Heart right ventricle (tissue), 16 donors: Measurements from ENCODE around the gene PCIF1. TPM values are rescaled to one million over a fixed set of nuclear protein-coding genes. Genes with fewer than 3 reads are reported as not detected.

Experiments used
- ATAC-seq, 8 donors: fragments of 200-7000 bp; cut with Tn5 transposase; one replicate each; pipeline ENCODE4 v1.9.1; 2020; ENCODE audit warnings: mild to moderate bottlenecking in 8 of 8, moderate library complexity in 8 of 8, moderate number of reproducible peaks in 1 of 8
- DNase-seq, 2 donors: peaks; one replicate each; pipeline ENCODE4 v3.0.0-alpha.2; 2020
- H3K27ac ChIP-seq, 10 donors: fragments of 200-600 bp; sonication (generic) in 2 of 10; one replicate each; pipeline versions ENCODE4 v1.5.0 to v1.8.0; 2020 to 2022; ENCODE audit warnings: mild to moderate bottlenecking in 3 of 10
- H3K27me3 ChIP-seq, 7 donors: fragments of 200-600 bp; one replicate each; pipeline ENCODE4 v1.8.0; 2021 to 2022; ENCODE audit warnings: mild to moderate bottlenecking in 2 of 7
- H3K36me3 ChIP-seq, 9 donors: fragments of 200-600 bp; sonication (generic) in 1 of 9; one replicate each; pipeline versions ENCODE4 v1.5.0 to v1.8.0; 2020 to 2022; ENCODE audit warnings: mild to moderate bottlenecking in 2 of 9
- H3K4me1 ChIP-seq, 9 donors: fragments of 200-600 bp; sonication (generic) in 1 of 9; one replicate each; pipeline versions ENCODE4 v1.5.0 to v1.8.0; 2020 to 2022; ENCODE audit warnings: mild to moderate bottlenecking in 4 of 9
- H3K4me3 ChIP-seq, 10 donors: fragments of 200-600 bp; sonication (generic) in 2 of 10; one replicate each; pipeline versions ENCODE4 v1.5.0 to v1.8.0; 2020 to 2022; ENCODE audit warnings: mild to moderate bottlenecking in 7 of 10, moderate library complexity in 2 of 10
- H3K9me3 ChIP-seq, 11 donors: fragments of 200-600 bp in 10 of 11; sonication (generic) in 2 of 11; one replicate each; pipeline versions ENCODE4 v1.5.0 to v1.8.0; 2013 to 2022; ENCODE audit warnings: mild to moderate bottlenecking in 2 of 11, control low read depth in 1 of 11, moderate library complexity in 1 of 11
- CTCF ChIP-seq, 9 donors: fragments of 200-600 bp; sonication (generic) in 2 of 9; IDR thresholded peaks; one replicate each; pipeline versions ENCODE4 v1.5.0 to v1.8.0; 2021 to 2022; ENCODE audit warnings: antibody characterized with exemption in 9 of 9, mild to moderate bottlenecking in 5 of 9, moderate library complexity in 1 of 9
- WGBS, 2 donors: extraction: QIAGEN DNeasy Blood & Tissue Kit; methylation state at CpG; one replicate each; pipeline ENCODE4 v1.1.7; 2013; ENCODE audit warnings: inconsistent platforms in 1 of 2; 5-methylcytosine and 5-hydroxymethylcytosine counted together
- intact Hi-C, 10 donors: fragments of 100-400 bp; cut with DNase I; formaldehyde crosslinking; loops; one replicate each; pipeline versions ENCODE4 v1.11.1 to v1.14.2; 2022
- polyA plus RNA-seq, 2 donors: library from polyadenylated mRNA; stranded (reverse); fragments of 200-250 nt; gene quantifications; one replicate each; pipeline ENCODE4 v1.2.3, GENCODE V29; 2013
- total RNA-seq, 10 donors: library from RNA; stranded (reverse); fragmentation: NEBNext Ultra II Directional in 3 of 10; extraction: Animal tissue kit (Norgen Biotek cat#: 25700) in 3 of 10; gene quantifications; one replicate each; pipeline versions ENCODE4 v1.2.1 to v1.2.4, GENCODE V29; 2021 to 2023
- donor health status: Arrhythmogenic right ventricular cardiomyopathy.
- donor health status: ischemic (EF 13 %, LVEDD 7.1; RV severe dilation, severe dysfunction).
- donor health status: healthy with polysubstance abuse.
- donor health status: DM: no; HTN: yes; CAD: no.
- donor health status: DM: no; HTN: no; CAD: no.
- donor health status: ischemic (EF 25% LVEDD 6.9; RV normal size, moderate dysfunction).
- donor health status: ischemic (EF 25% LVEDD 5.7; RV mildly dilated, moderate dysfunction).
- donor health status: healthy.
- donor health status: DM: yes; HTN: yes; CAD: no.
- donor health status: Ischemic cardiomyopathy.
- donor health status: ischemic (EF 35%, LVEDD 5.7; RV mildly dilated, moderate dysfunction).
- donor health status: nonischemic (EF 11% LVEDD 7.7; RV severe dilation, severe dysfunction).
- donor health status: DM: yes; HTN: yes; CAD: no.
- donor health status: PGD.
- donor health status: ischemic (EF 29% LVEDD 5.4; RV normal size, mild dysfunction).
- donor health status: nonischemic (EF 23%, LVEDD 6.1; RV moderate dilation, normal function).

Gene PCIF1
- total and polyA plus RNA-seq, 12 donors = 20.8 to 33.1 (median 27.4) TPM

GRCh38 chr20:45948742-45949541 is 14.5 kb downstream of the PCIF1 start:
- H3K36me3 ChIP-seq = peaks cover 4 to 100% (median 82%) of the 10 kb centered on the region in 9 donors
- peak overlapping the region in 1 of 10 donors; percentile 16 for H3K27ac ChIP-seq
- intact Hi-C loops = loop anchor here in 1 of 10 donors (10.0 kb wide), 1 partner anchor 64 kb away; the partner anchor contains the start of genes SPATA25 and ZSWIM1
- TF ChIP-seq CTCF (IDR thresholded peaks at IDR 0.05) = no peak
- H3K9me3 ChIP-seq = no peaks in the 10 kb centered on the region
- H3K4me3 ChIP-seq = no peak overlapping the region
- no peaks in the 10 kb centered on the region for H3K27me3 ChIP-seq
- WGBS, 2 donors = 64 to 69% methylated on average over 10 of the region's 10 CpGs
- DNase-seq (peak in 1 of 2 donors; percentile 11), ATAC-seq (peak in 1 of 8 donors; percentile 1)
- H3K4me1 ChIP-seq = peaks cover 0 to 36% (median 0%) of the 10 kb centered on the region in 9 donors

- Histone ChIP-seq H3K4me1 (peaks cover 0 to 28% (median 0%) of the 10 kb centered on the region in 9 donors), H3K27ac (no peak overlapping the region), H3K4me3 (no peak overlapping the region), H3K27me3 (no peaks in the 10 kb centered on the region), H3K36me3 (peaks cover 4 to 100% (median 75%) of the 10 kb centered on the region in 9 donors), H3K9me3 (no peaks in the 10 kb centered on the region)
- ATAC-seq (peak in 3 of 8 donors; percentile 1 to 13 (median 3)), DNase-seq (no peak)
- intact Hi-C loops = loop anchor here in 1 of 10 donors (10.0 kb wide), 1 partner anchor 65 kb away; the partner anchor contains the start of genes SPATA25 and ZSWIM1
- 75 to 77% methylated on average over 13 of the region's 13 CpGs for WGBS, 2 donors
- no peak for TF ChIP-seq CTCF (IDR thresholded peaks at IDR 0.05)
Measured at GRCh38 chr20:45949542-45950329, 15.3 kb downstream of the PCIF1 start.

GRCh38 chr20:45950330-45950646 is 15.8 kb downstream of the PCIF1 start:
- Histone ChIP-seq H3K27ac (no peak overlapping the region), H3K9me3 (no peaks in the 10 kb centered on the region), H3K36me3 (peaks cover 4 to 100% (median 69%) of the 10 kb centered on the region in 9 donors), H3K27me3 (no peaks in the 10 kb centered on the region), H3K4me3 (no peak overlapping the region), H3K4me1 (peaks cover 0 to 23% (median 0%) of the 10 kb centered on the region in 9 donors)
- no peak for ATAC-seq
- DNase-seq = no peak
- no peak for TF ChIP-seq CTCF (IDR thresholded peaks at IDR 0.05)
- WGBS, 2 donors = 88 to 90% methylated on average over 9 of the region's 9 CpGs
- intact Hi-C loops = no loop called here
